Measurements from ENCODE around the gene BRK1.
"Not testable (repeated sequence)": the region's sequence is repeated elsewhere in the genome, so short reads cannot be mapped to it uniquely, and the experiment has no call there.

The BRK1 gene

GRCh38 chr3:10142707-10143560 lies 27.5 kb downstream of the BRK1 start:
- DNase-seq (ENCODE audit: low read depth, low spot score) = no peak

GRCh38 chr3:10145685-10146084 lies 30.2 kb downstream of the BRK1 start:
- DNase-seq (ENCODE audit: low read depth, low spot score) = no peak

GRCh38 chr3:10149226-10149625 lies 33.8 kb downstream of the BRK1 start:
- DNase-seq (ENCODE audit: low read depth, low spot score) = no peak

GRCh38 chr3:10150987-10151386 lies 35.5 kb downstream of the BRK1 start:
- no peak for DNase-seq (ENCODE audit: low read depth, low spot score)

GRCh38 chr3:10154335-10155122 lies 39.1 kb downstream of the BRK1 start:
- DNase-seq (ENCODE audit: low read depth, low spot score) = no peak

- DNase-seq (ENCODE audit: low read depth, low spot score) = no peak
Observed at GRCh38 chr3:10155123-10155472, 39.6 kb downstream of the BRK1 start.

GRCh38 chr3:10155658-10156057 lies 40.2 kb downstream of the BRK1 start:
- no peak for DNase-seq (ENCODE audit: low read depth, low spot score)

- no peak for DNase-seq (ENCODE audit: low read depth, low spot score)
Observed at GRCh38 chr3:10157031-10157430, 41.6 kb downstream of the BRK1 start.

- DNase-seq (ENCODE audit: low read depth, low spot score) = not testable (repeated sequence)
Observed at GRCh38 chr3:10158555-10158954, 43.1 kb downstream of the BRK1 start.

GRCh38 chr3:10160346-10160745 lies 44.9 kb downstream of the BRK1 start:
- DNase-seq (ENCODE audit: low read depth, low spot score) = no peak

- DNase-seq (ENCODE audit: low read depth, low spot score) = no peak
Observed at GRCh38 chr3:10160925-10161324, 45.5 kb downstream of the BRK1 start.

- DNase-seq (ENCODE audit: low read depth, low spot score) = no peak
Observed at GRCh38 chr3:10162185-10162584, 46.7 kb downstream of the BRK1 start.

- DNase-seq (ENCODE audit: low read depth, low spot score) = not testable (repeated sequence)
Observed at GRCh38 chr3:10164201-10164545, 48.7 kb downstream of the BRK1 start.

- DNase-seq (ENCODE audit: low read depth, low spot score) = no peak
Observed at GRCh38 chr3:10164546-10165393, 49.3 kb downstream of the BRK1 start, which contains the start of gene IRAK2. Gene IRAK2 (plus strand): TSS chr3:10164919. CDS start chr3:10164955, 36 bp downstream.

GRCh38 chr3:10166213-10166604 lies 50.7 kb downstream of the BRK1 start:
- no peak for DNase-seq (ENCODE audit: low read depth, low spot score)

- DNase-seq (ENCODE audit: low read depth, low spot score) = no peak
Observed at GRCh38 chr3:10169000-10169496, 53.6 kb downstream of the BRK1 start.

- DNase-seq (ENCODE audit: low read depth, low spot score) = no peak
Observed at GRCh38 chr3:10170915-10171478, 55.5 kb downstream of the BRK1 start.

GRCh38 chr3:10173095-10173925 lies 57.8 kb downstream of the BRK1 start:
- no peak for DNase-seq (ENCODE audit: low read depth, low spot score)

- no peak for DNase-seq (ENCODE audit: low read depth, low spot score)
Observed at GRCh38 chr3:10173926-10174435, 58.5 kb downstream of the BRK1 start.

- DNase-seq (ENCODE audit: low read depth, low spot score) = not testable (repeated sequence)
Observed at GRCh38 chr3:10175334-10175733, 59.9 kb downstream of the BRK1 start.
